Measurements from ENCODE around the gene BPIFB6. TPM values are rescaled to one million over a fixed set of nuclear protein-coding genes. Genes with fewer than 3 reads are reported as not detected.
A peak's percentile ranks its signal among the peaks of the same experiment; 100 is the strongest.

The BPIFB6 gene
- total RNA-seq, 1 donor from 2014 or later = not detected

- Histone ChIP-seq H3K27me3 (ENCODE audit: control insufficient read depth, insufficient read depth, low read length) (no peaks in the 10 kb centered on the region), H3K4me3 (ENCODE audit: low read depth, low read length) (no peak overlapping the region), H3K36me3 (ENCODE audit: control insufficient read depth, insufficient read depth, low read length) (no peaks in the 10 kb centered on the region)
- no peak for TF ChIP-seq CTCF (IDR thresholded peaks at IDR 0.05; ENCODE audit: insufficient read depth, low read length, severe bottlenecking)
- FAIRE-seq (no peak), DNase-seq (ENCODE audit: low read depth) (no peak)
These were observed 8.6 kb upstream of the BPIFB6 start for GRCh38 chr20:33022694-33023438.

- FAIRE-seq = no peak
- no peak for DNase-seq (ENCODE audit: low read depth)
- Histone ChIP-seq H3K36me3 (ENCODE audit: control insufficient read depth, insufficient read depth, low read length) (no peaks in the 10 kb centered on the region), H3K4me3 (ENCODE audit: low read depth, low read length) (no peak overlapping the region), H3K27me3 (ENCODE audit: control insufficient read depth, insufficient read depth, low read length) (no peaks in the 10 kb centered on the region)
- TF ChIP-seq CTCF (IDR thresholded peaks at IDR 0.05; ENCODE audit: insufficient read depth, low read length, severe bottlenecking) = no peak
These were observed 7.8 kb upstream of the BPIFB6 start for GRCh38 chr20:33023439-33024242.

GRCh38 chr20:33024243-33024560 lies 7.2 kb upstream of the BPIFB6 start:
- H3K36me3 ChIP-seq (ENCODE audit: control insufficient read depth, insufficient read depth, low read length) = no peaks in the 10 kb centered on the region
- no peak for TF ChIP-seq CTCF (IDR thresholded peaks at IDR 0.05; ENCODE audit: insufficient read depth, low read length, severe bottlenecking)
- no peak for FAIRE-seq
- DNase-seq (ENCODE audit: low read depth) = no peak
- no peak overlapping the region for H3K4me3 ChIP-seq (ENCODE audit: low read depth, low read length)
- no peaks in the 10 kb centered on the region for H3K27me3 ChIP-seq (ENCODE audit: control insufficient read depth, insufficient read depth, low read length)

- no peaks in the 10 kb centered on the region for H3K36me3 ChIP-seq (ENCODE audit: control insufficient read depth, insufficient read depth, low read length)
- FAIRE-seq = peak; percentile 28
- no peak for TF ChIP-seq CTCF (IDR thresholded peaks at IDR 0.05; ENCODE audit: insufficient read depth, low read length, severe bottlenecking)
- no peak overlapping the region for H3K4me3 ChIP-seq (ENCODE audit: low read depth, low read length)
- no peaks in the 10 kb centered on the region for H3K27me3 ChIP-seq (ENCODE audit: control insufficient read depth, insufficient read depth, low read length)
- DNase-seq (ENCODE audit: low read depth) = no peak
These were observed 6.7 kb upstream of the BPIFB6 start for GRCh38 chr20:33024609-33025317.

GRCh38 chr20:33025318-33025876 lies 6.1 kb upstream of the BPIFB6 start:
- FAIRE-seq (no peak), DNase-seq (ENCODE audit: low read depth) (no peak)
- Histone ChIP-seq H3K27me3 (ENCODE audit: control insufficient read depth, insufficient read depth, low read length) (no peaks in the 10 kb centered on the region), H3K36me3 (ENCODE audit: control insufficient read depth, insufficient read depth, low read length) (no peaks in the 10 kb centered on the region), H3K4me3 (ENCODE audit: low read depth, low read length) (no peak overlapping the region)
- TF ChIP-seq CTCF (IDR thresholded peaks at IDR 0.05; ENCODE audit: insufficient read depth, low read length, severe bottlenecking) = no peak
